Vagina (tissue), 2 donors: ENCODE results near the gene CADPS2.

Experiments used
- CTCF ChIP-seq, 3 experiments: fragments of 450-650 bp in 2 of 3; fragments of 200-600 bp in 1 of 3; sonication (generic) in 1 of 3; IDR thresholded peaks; one replicate each; pipeline ENCODE4 v1.5.1; 2017 to 2019; ENCODE audit warnings: antibody characterized with exemption in 3 of 3, mild to moderate bottlenecking in 2 of 3, moderate library complexity in 2 of 3
- POLR2A ChIP-seq, 2 donors: fragments of 450-650 bp; IDR thresholded peaks; one replicate each; pipeline ENCODE4 v1.6.1; 2017; ENCODE audit warnings: antibody characterized with exemption in 2 of 2, mild to moderate bottlenecking in 2 of 2, moderate library complexity in 2 of 2

- TF ChIP-seq CTCF (IDR thresholded peaks at IDR 0.05) (no peak), POLR2A (IDR thresholded peaks at IDR 0.05) (no peak)
Observed at GRCh38 chr7:122845286-122845685, 41.0 kb downstream of the CADPS2 start.
